ENCODE results near the gene COL28A1. TPM values are rescaled to one million over a fixed set of nuclear protein-coding genes. Genes with fewer than 3 reads are reported as not detected.

The COL28A1 gene
- total RNA-seq, 4 donors from 2014 or later, result 0.25 to 3.0 (median 0.65) TPM

- TF ChIP-seq CTCF (IDR thresholded peaks at IDR 0.05), result peak in 1 of 3 donors; percentile 5
- peak; percentile 48 for DNase-seq (ENCODE audit: low spot score)
Measured at GRCh38 chr7:7566651-7567611, 31.3 kb upstream of the COL28A1 start, which contains the start of gene MIOS. MIOS (plus strand) TSS chr7:7566884; CDS start chr7:7572476, 5,592 bp downstream.

DNA sequence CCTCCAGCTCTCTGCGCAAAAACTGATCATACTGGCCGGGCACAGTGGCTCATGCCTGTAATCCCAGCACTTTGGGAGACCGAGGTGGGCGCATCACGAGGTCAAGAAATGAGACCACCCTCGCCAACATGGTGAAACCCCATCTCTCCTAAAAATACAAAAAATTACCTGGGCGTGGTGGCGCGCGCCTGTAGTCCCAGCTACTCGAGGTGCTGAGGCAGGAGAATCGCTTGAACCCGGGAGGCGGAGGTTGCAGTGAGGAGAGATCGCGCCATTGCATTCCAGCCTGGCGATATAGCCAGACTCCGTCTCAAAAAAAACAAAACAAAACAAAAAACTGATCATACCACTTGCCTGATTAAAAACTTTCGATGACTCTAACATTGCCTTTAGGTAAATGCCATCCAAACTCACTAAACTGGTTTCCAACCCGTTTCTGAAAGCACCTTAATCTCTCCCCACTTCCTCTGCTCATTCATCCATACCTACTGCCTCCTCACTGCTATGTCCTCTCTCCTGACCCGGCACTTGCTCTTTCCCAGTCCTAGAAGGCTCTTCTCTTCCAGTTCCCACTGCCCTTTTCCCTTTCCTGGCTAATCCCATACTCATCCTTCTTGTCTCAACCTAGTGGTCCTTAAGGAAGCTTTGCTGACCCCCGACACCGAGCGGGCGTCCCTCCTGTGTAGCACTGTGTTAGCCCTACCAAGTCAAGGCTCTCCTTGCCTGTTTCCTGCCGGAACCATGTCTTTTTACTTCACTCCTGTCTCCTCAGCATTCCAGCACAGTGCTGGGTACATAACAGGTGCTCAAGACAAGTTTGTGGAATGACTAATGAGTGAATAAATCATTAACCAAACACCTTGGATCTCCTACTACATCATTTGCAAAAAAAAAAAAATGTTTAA, 30.3 kb upstream of the COL28A1 start:
- TF ChIP-seq CTCF (IDR thresholded peaks at IDR 0.05), result no peak
- ATAC-seq (ENCODE audit: low FRiP score) (no peak), DNase-seq (ENCODE audit: low spot score) (no peak)

More at GRCh38 chr7:7566651-7567611, 31.3 kb upstream of the COL28A1 start, which contains the start of gene MIOS:
- ATAC-seq (ENCODE audit: low FRiP score), result peak; percentile 98

GRCh38 chr7:7565018-7565680, 29.5 kb upstream of the COL28A1 start:
- ATAC-seq (ENCODE audit: low FRiP score) (no peak), DNase-seq (ENCODE audit: low spot score) (no peak)
- TF ChIP-seq CTCF (IDR thresholded peaks at IDR 0.05), result no peak

DNA sequence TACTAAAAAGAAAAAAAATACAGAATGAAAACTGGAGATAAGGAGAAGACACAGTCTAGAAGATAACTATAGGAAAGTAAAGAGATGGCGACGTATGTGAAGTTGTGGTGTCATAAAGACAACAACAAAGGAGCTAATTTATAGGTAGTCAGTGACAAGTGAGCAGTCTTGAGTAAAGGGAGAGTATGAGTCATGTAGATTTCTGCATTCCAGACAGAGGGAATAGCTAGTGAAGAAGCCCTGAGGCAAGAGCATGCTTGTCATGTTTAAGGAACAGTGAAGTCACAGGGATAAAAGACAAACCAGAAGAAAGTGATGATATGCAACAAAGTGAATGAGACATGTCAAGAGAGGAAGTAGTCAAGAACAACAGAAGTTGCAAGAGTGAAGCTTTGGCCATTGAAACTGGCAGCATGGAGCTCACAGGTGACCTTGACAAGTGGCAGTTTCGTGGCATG, 28.7 kb upstream of the COL28A1 start:
- DNase-seq (ENCODE audit: low spot score) (no peak), ATAC-seq (ENCODE audit: low FRiP score) (no peak)
- TF ChIP-seq CTCF (IDR thresholded peaks at IDR 0.05), result no peak

GRCh38 chr7:7563813-7564212, 28.1 kb upstream of the COL28A1 start:
- ATAC-seq (ENCODE audit: low FRiP score) (no peak), DNase-seq (ENCODE audit: low spot score) (no peak)
- TF ChIP-seq CTCF (IDR thresholded peaks at IDR 0.05), result no peak

DNA sequence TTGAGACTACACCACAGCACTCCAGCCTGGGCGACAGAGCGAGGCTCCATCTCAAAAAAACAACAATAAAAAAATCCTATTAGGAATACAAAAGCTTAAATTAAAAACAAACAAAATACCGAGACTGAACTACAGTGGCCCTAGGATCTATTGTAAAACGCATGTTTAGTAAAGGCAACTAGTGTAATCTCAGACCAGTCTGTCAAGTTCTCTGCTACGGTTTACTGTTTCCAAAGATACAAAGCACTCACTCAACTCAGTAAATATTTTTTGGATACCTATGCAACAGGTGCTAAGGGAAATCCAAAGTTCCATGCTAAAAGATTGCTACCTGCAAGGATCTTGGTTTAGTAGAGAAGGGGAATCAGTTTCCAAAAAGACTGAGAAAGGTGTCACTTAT, 27.6 kb upstream of the COL28A1 start:
- DNase-seq (ENCODE audit: low spot score) (no peak), ATAC-seq (ENCODE audit: low FRiP score) (no peak)
- no peak for TF ChIP-seq CTCF (IDR thresholded peaks at IDR 0.05)

Data from omental fat pad (tissue), 4 donors.